Ishikawa (cell line): ENCODE results near the gene COMP.

Experiments
- EGR1 ChIP-seq: IDR thresholded peaks from 2 replicates; pipeline ENCODE4 v1.6.1; 2012
- EP300 ChIP-seq: IDR thresholded peaks from 2 replicates; pipeline ENCODE4 v1.6.1; 2012; ENCODE audit warnings: borderline replicate concordance
- RAD21 ChIP-seq: IDR thresholded peaks from 2 replicates; pipeline ENCODE4 v1.6.1; 2012; ENCODE audit warnings: low read depth
- TAF1 ChIP-seq: IDR thresholded peaks from 2 replicates; pipeline ENCODE4 v1.6.1; 2012; ENCODE audit warnings: low read depth, mild to moderate bottlenecking
- TEAD4 ChIP-seq: IDR thresholded peaks from 2 replicates; pipeline ENCODE4 v1.6.1; 2012
- YY1 ChIP-seq: IDR thresholded peaks from 2 replicates; pipeline ENCODE4 v1.6.1; 2012; ENCODE audit warnings: low read depth
- ZBTB7A ChIP-seq: IDR thresholded peaks from 2 replicates; pipeline ENCODE4 v1.6.1; 2012; ENCODE audit warnings: low read depth
- TF ChIP-seq, protein P1 (sequence below): IDR thresholded peaks from 2 replicates; pipeline ENCODE4 v1.6.1; 2012

GRCh38 chr19:18781047-18781600 lies 10.0 kb downstream of the COMP start:
- TF ChIP-seq TEAD4 (no peak), ZBTB7A (no peak), RAD21 (no peak), YY1 (no peak), EP300 (no peak), EGR1 (no peak), TAF1 (no peak)
- TF ChIP-seq, protein P1, sequence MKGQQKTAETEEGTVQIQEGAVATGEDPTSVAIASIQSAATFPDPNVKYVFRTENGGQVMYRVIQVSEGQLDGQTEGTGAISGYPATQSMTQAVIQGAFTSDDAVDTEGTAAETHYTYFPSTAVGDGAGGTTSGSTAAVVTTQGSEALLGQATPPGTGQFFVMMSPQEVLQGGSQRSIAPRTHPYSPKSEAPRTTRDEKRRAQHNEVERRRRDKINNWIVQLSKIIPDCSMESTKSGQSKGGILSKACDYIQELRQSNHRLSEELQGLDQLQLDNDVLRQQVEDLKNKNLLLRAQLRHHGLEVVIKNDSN, result no peak
